ENCODE measurements around the gene MADD.
"Not testable (repeated sequence)": the region's sequence is repeated elsewhere in the genome, so short reads cannot be mapped to it uniquely, and the experiment has no call there.

Gene MADD

GRCh38 chr11:47308050-47308823 lies 38.3 kb downstream of the MADD start:
- no peak overlapping the region for H3K27ac ChIP-seq (ENCODE audit: low read length)
- DNase-seq (no peak), ATAC-seq (ENCODE audit: insufficient read depth, low read depth) (no peak)
- H3K9ac ChIP-seq (ENCODE audit: low read depth, low read length): no peak overlapping the region
- H3K27me3 ChIP-seq (ENCODE audit: insufficient read depth, low read length, poor library complexity): no peaks in the 10 kb centered on the region
- H4K20me1 ChIP-seq (ENCODE audit: insufficient read depth, low read length): no peaks in the 10 kb centered on the region
- H3K9me3 ChIP-seq (ENCODE audit: insufficient read depth, low read length, severe bottlenecking): no peaks in the 10 kb centered on the region
- H3K4me1 ChIP-seq (ENCODE audit: insufficient read depth, low read length): no peaks in the 10 kb centered on the region
- no peak for TF ChIP-seq EZH2 (IDR thresholded peaks at IDR 0.05; ENCODE audit: borderline replicate concordance, low read depth, low read length, severe bottlenecking)
- TF ChIP-seq CTCF (IDR thresholded peaks at IDR 0.05; ENCODE audit: borderline replicate concordance, extremely low read depth, low read length, poor library complexity, severe bottlenecking): no peak
- H3K4me2 ChIP-seq (ENCODE audit: insufficient read depth, low read length): no peak overlapping the region
- peaks cover 88% of the 10 kb centered on the region for H3K36me3 ChIP-seq (ENCODE audit: insufficient read depth, low read length)
- no peak overlapping the region for H2AFZ ChIP-seq (ENCODE audit: low read depth, low read length)
- H3K79me2 ChIP-seq (ENCODE audit: insufficient read depth, low read length): no peaks in the 10 kb centered on the region
- H3K4me3 ChIP-seq (ENCODE audit: low read depth in 1 of 2, low read length in 2 of 2): no peak overlapping the region

- no peaks in the 10 kb centered on the region for H3K9me3 ChIP-seq (ENCODE audit: insufficient read depth, low read length, severe bottlenecking)
- no peaks in the 10 kb centered on the region for H3K4me1 ChIP-seq (ENCODE audit: insufficient read depth, low read length)
- no peak overlapping the region for H3K9ac ChIP-seq (ENCODE audit: low read depth, low read length)
- H3K27me3 ChIP-seq (ENCODE audit: insufficient read depth, low read length, poor library complexity): no peaks in the 10 kb centered on the region
- TF ChIP-seq EZH2 (IDR thresholded peaks at IDR 0.05; ENCODE audit: borderline replicate concordance, low read depth, low read length, severe bottlenecking) (no peak), CTCF (IDR thresholded peaks at IDR 0.05; ENCODE audit: borderline replicate concordance, extremely low read depth, low read length, poor library complexity, severe bottlenecking) (no peak)
- ATAC-seq (ENCODE audit: insufficient read depth, low read depth): no peak
- no peak overlapping the region for H3K4me2 ChIP-seq (ENCODE audit: insufficient read depth, low read length)
- H2AFZ ChIP-seq (ENCODE audit: low read depth, low read length): no peak overlapping the region
- peaks cover 58% of the 10 kb centered on the region for H3K36me3 ChIP-seq (ENCODE audit: insufficient read depth, low read length)
- no peak overlapping the region for H3K4me3 ChIP-seq (ENCODE audit: low read depth in 1 of 2, low read length in 2 of 2)
- H3K79me2 ChIP-seq (ENCODE audit: insufficient read depth, low read length): no peaks in the 10 kb centered on the region
- no peak overlapping the region for H3K27ac ChIP-seq (ENCODE audit: low read length)
- H4K20me1 ChIP-seq (ENCODE audit: insufficient read depth, low read length): no peaks in the 10 kb centered on the region
- DNase-seq: no peak
Observed at GRCh38 chr11:47314992-47315391, 45.1 kb downstream of the MADD start.

- not testable (repeated sequence) for H3K4me3 ChIP-seq (ENCODE audit: low read depth in 1 of 2, low read length in 2 of 2); H3K9me3 ChIP-seq (ENCODE audit: insufficient read depth, low read length, severe bottlenecking); H3K27me3 ChIP-seq (ENCODE audit: insufficient read depth, low read length, poor library complexity); H4K20me1 ChIP-seq (ENCODE audit: insufficient read depth, low read length); H3K79me2 ChIP-seq (ENCODE audit: insufficient read depth, low read length); ATAC-seq (ENCODE audit: insufficient read depth, low read depth); H3K4me1 ChIP-seq (ENCODE audit: insufficient read depth, low read length); DNase-seq; H2AFZ ChIP-seq (ENCODE audit: low read depth, low read length); H3K4me2 ChIP-seq (ENCODE audit: insufficient read depth, low read length); H3K9ac ChIP-seq (ENCODE audit: low read depth, low read length); H3K27ac ChIP-seq (ENCODE audit: low read length)
- peaks cover 54% of the 10 kb centered on the region for H3K36me3 ChIP-seq (ENCODE audit: insufficient read depth, low read length)
Observed at GRCh38 chr11:47316501-47316900, 46.6 kb downstream of the MADD start.

- no peak for ATAC-seq (ENCODE audit: insufficient read depth, low read depth)
- no peaks in the 10 kb centered on the region for H3K27me3 ChIP-seq (ENCODE audit: insufficient read depth, low read length, poor library complexity)
- H3K4me1 ChIP-seq (ENCODE audit: insufficient read depth, low read length): no peaks in the 10 kb centered on the region
- H3K27ac ChIP-seq (ENCODE audit: low read length): no peak overlapping the region
- no peaks in the 10 kb centered on the region for H3K79me2 ChIP-seq (ENCODE audit: insufficient read depth, low read length)
- H3K4me2 ChIP-seq (ENCODE audit: insufficient read depth, low read length): no peak overlapping the region
- H2AFZ ChIP-seq (ENCODE audit: low read depth, low read length): no peak overlapping the region
- no peaks in the 10 kb centered on the region for H3K9me3 ChIP-seq (ENCODE audit: insufficient read depth, low read length, severe bottlenecking)
- no peak for TF ChIP-seq EZH2 (IDR thresholded peaks at IDR 0.05; ENCODE audit: borderline replicate concordance, low read depth, low read length, severe bottlenecking)
- TF ChIP-seq CTCF (IDR thresholded peaks at IDR 0.05; ENCODE audit: borderline replicate concordance, extremely low read depth, low read length, poor library complexity, severe bottlenecking): no peak
- H4K20me1 ChIP-seq (ENCODE audit: insufficient read depth, low read length): no peaks in the 10 kb centered on the region
- no peak for DNase-seq
- no peak overlapping the region for H3K4me3 ChIP-seq (ENCODE audit: low read depth in 1 of 2, low read length in 2 of 2)
- H3K36me3 ChIP-seq (ENCODE audit: insufficient read depth, low read length): peaks cover 54% of the 10 kb centered on the region
- H3K9ac ChIP-seq (ENCODE audit: low read depth, low read length): no peak overlapping the region
Observed at GRCh38 chr11:47317064-47317828, 47.3 kb downstream of the MADD start.

Measured in DND-41 (cell line).